Measurements from ENCODE around the gene CCL5.

- TF ChIP-seq POLR2AphosphoS5 (IDR thresholded peaks at IDR 0.05) (no peak), CTCF (IDR thresholded peaks at IDR 0.05) (no peak), EP300 (IDR thresholded peaks at IDR 0.05) (no peak), POLR2A (IDR thresholded peaks at IDR 0.05) (no peak)
Observed at GRCh38 chr17:35868737-35869136, 11.4 kb downstream of the CCL5 start, which contains the start of gene HEATR9.
